GM19452 (cell line): ENCODE results near the gene LILRB1.
"Not testable (repeated sequence)": the region's sequence is repeated elsewhere in the genome, so short reads cannot be mapped to it uniquely, and the experiment has no call there.

Experiments
- ATAC-seq: cut with Tn5 transposase; IDR thresholded peaks from one replicate; pipeline ENCODE4 v1.9.1; 2021; ENCODE audit not compliant: unreplicated experiment

LILRB1 gene

GRCh38 chr19:54630262-54630661, at the start of gene LILRB1:
LILRB1 (plus strand) TSS chr19:54630484; CDS start chr19:54631074, 590 bp downstream.
- not testable (repeated sequence) for ATAC-seq

DNA sequence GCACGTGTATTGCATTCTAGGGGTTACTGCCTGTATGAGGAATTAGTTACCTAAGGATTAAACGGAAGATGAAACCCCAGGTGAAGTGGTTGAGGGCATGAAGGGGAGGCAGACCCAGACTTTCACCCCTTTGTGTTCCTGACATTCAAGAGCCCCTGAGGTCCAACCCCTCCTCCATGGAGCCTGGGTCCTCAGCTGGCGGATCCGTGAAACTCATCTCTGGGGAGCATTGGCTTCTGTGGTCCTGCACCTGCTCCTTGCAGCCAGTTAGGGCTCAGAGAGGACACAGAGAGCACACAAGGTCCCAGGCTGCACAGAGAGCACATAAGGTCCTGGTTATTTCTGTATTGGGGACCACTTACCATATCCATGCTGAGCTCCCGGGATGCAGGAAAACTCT, 43.9 kb upstream of the LILRB1 start:
- no peak for ATAC-seq

DNA sequence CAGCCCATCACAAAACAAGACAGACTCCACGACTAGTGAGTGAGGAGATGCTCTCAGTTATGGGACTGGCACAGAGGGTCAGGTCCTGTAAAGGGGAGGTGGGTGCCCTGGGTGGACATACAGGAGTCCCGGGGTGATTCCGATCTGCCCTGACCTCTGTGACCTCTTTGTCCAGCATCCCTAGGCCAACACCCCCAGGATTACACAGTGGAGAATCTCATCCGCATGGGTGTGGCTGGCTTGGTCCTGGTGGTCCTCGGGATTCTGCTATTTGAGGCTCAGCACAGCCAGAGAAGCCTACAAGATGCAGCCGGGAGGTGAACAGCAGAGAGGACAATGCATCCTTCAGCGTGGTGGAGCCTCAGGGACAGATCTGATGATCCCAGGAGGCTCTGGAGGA, 43.3 kb upstream of the LILRB1 start:
- ATAC-seq: no peak

DNA sequence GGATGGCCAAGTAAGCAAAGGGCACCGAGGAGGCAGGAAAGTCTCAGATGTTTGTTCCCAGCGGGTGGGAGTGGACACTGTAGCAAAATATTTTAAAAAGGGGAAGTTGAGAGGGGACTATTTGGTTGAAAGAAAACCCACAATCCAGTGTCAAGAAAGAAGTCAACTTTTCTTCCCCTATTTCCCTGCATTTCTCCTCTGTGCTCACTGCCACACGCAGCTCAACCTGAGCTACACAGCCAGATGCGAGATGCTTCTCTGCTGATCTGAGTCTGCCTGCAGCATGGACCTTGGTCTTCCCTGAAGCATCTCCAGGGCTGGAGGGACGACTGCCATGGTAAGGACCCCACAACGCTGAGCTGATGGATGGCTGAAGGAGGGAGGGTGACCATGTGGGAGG, 36.8 kb upstream of the LILRB1 start, which contains the start of gene LILRA1:
TSS of gene LILRA1 (plus strand) at position 188 of the 400 bp plus-strand sequence. CDS start 613 bp downstream, outside the sequence.
- ATAC-seq: not testable (repeated sequence)

- ATAC-seq: not testable (repeated sequence)
Measured at GRCh38 chr19:54593931-54594626, 36.2 kb upstream of the LILRB1 start.

DNA sequence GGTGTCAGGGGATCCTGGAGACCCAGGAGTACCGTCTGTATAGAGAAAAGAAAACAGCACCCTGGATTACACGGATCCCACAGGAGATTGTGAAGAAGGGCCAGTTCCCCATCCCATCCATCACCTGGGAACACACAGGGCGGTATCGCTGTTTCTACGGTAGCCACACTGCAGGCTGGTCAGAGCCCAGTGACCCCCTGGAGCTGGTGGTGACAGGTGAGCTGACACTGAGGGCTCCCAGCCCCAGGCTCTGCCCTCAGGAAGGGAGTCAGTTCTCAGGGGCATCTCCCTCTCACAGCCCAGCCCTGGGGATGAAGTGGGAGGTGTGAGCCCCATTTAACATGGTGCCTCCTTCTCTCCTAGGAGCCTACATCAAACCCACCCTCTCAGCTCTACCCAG, 35.5 kb upstream of the LILRB1 start:
- no peak for ATAC-seq

DNA sequence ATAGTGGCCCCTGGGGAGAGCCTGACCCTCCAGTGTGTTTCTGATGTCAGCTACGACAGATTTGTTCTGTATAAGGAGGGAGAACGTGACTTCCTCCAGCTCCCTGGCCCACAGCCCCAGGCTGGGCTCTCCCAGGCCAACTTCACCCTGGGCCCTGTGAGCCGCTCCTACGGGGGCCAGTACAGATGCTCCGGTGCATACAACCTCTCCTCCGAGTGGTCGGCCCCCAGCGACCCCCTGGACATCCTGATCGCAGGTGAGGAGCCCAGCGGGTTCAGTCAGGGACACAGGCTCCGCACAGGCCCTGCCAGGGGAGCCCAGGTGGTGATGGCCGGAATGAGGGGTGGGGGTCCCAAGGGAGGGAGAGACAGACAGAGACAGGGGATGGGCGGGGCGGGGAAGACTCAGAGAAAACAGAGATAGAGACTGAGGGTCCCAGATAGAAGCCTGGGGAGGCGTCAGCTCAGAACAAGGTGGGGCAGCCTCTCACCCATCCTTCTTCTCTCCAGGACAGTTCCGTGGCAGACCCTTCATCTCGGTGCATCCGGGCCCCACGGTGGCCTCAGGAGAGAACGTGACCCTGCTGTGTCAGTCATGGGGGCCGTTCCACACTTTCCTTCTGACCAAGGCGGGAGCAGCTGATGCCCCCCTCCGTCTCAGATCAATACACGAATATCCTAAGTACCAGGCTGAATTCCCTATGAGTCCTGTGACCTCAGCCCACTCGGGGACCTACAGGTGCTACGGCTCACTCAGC, 34.4 kb upstream of the LILRB1 start:
- not testable (repeated sequence) for ATAC-seq

- no peak for ATAC-seq
Measured at GRCh38 chr19:54600212-54600611, 30.1 kb upstream of the LILRB1 start.

DNA sequence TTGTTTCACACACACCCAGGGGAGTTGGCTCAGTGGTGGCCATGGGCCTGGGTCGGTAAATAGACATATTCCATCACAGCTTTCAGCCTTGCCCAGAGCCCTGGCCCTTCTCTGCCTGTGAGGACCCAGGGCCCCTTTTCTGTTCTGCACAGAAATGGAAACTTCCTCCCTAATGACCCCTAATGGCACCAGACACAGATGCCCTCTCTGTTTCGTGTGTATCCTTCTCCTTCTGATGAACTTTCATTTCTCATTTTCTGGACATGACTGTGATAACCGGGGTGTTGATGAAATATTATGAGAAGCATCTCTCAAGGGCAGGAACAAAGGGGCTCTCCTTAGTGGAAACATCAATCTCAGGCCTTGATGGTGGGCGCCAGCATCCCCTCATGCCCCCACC, 24.1 kb upstream of the LILRB1 start:
- ATAC-seq: no peak

- ATAC-seq: peak; percentile 61
Measured at GRCh38 chr19:54606891-54607784, 23.1 kb upstream of the LILRB1 start.

DNA sequence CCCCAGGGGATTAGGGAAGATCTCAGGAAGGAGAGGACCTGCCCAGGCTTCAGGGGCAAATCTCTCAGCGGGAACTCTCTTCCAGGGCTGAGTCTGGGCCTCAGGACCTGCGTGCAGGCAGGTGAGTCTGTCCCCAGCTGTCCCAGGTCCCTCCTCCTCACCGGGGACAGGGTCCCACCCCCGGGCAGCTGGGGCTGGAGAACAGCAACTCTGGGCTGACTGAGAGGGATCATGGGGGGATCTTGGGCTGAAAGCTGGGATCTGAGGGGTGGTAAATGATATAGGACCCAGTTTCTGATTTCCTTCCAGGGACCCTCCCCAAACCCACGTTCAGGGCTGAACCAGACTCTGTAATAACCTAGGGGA, 22.5 kb upstream of the LILRB1 start:
- no peak for ATAC-seq

DNA sequence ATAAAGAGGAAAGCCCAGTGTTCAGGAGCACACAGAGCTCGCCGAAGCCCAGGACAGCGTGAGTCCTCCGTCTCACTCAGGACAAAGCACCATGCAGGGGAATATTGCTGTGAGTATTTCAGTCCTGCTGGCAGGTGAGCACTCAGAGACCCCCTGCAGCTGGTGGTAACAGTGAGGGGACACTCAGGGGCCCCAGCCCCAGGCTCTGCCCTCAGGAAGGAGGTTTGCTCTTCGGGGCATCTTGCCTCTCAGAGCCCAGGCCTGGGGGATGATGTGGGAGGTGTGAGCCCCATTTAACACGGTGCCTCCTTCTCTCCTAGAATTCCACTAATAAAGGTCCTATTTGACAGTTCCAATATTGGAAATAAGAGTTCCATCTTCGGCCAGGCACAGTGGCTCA, 22.1 kb upstream of the LILRB1 start:
- ATAC-seq: no peak

- no peak for ATAC-seq
Measured at GRCh38 chr19:54608792-54609191, 21.5 kb upstream of the LILRB1 start.

DNA sequence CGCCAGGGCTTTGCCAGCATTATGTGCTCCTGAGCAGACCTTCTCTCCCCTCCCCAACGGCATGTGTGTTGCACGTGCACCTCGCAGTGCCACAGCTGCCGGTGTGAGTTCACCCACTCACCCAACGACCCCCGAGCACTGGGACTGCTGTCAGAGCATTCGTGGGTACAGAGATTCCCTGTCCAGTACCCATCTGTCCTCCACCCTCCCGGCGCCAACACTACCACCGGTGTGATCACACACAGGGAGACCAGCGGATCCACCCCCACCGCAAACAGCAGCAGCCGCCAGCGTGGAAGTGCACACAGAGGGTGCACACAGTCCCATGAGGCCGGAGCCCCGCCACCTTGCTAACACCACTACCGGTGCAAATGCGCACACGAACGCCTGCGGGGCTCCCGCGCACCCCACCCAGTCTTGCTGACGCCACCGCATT, 20.9 kb upstream of the LILRB1 start:
- no peak for ATAC-seq

DNA sequence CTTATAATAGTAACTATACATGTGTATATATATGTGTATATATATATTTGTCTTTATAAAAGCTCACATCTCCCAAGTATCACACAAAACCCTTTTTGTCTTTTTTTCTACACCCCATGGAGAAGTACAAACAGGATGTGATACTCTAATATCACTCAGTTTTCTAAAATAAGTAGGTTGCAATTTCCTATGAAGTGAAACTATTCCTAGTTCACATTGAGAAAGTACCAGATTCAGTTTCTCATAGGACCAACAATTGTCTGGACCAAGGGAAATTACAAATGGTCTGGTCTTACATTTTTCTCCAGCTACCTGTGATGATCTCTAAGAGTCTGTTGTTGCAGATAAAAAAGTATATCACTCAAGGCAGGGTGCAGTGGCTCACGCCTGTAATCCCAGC, 17.9 kb upstream of the LILRB1 start:
- ATAC-seq: no peak

- no peak for ATAC-seq
Measured at GRCh38 chr19:54614726-54615125, 15.6 kb upstream of the LILRB1 start.

DNA sequence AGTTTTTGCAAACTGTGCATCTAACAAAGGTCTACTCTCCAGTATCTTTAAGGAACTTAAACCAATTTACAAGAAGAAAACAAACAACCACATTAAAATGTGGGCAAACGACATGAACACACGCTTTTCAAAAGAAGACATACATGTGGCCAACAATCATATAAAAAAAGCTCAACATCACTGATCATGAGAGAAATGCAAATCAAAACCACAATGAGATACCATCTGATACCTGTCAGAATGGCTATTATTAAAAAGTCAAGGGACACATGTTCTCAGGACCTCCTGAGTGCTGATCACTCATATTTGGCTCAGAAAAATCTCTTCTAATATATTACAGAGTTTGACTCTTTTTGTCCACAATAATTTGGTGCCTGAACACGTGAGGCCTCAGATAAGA, 14.2 kb upstream of the LILRB1 start:
- no peak for ATAC-seq

DNA sequence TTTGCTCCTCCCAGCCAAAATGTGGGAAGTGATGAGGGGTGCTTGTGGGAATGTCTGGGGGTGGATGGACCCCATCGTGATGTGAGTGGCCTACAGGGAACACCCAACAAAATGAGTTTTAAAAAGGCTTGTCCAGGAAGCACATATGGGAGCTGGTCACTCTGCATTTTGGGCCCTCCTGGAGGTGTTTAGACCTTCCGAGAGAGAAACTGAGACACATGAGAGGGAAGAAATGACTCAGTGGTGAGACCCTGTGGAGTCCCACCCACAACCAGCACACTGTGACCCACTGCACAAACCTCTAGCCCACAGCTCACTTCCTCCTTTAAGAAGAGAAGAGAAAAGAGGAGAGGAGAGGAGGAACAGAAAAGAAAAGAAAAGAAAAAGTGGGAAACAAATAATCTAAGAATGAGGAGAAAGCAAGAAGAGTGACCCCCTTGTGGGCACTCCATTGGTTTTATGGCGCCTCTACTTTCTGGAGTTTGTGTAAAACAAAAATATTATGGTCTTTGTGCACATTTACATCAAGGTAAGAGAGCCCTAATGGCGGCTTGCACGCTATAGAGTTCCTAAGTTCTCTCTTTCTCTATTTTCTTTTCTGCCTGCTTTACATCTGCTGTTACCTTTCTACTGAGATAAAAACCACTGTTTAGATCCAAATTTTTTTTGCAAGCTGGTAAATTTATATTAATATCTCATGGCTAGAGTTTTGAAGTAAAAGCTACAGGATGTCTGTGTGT, 13.3 kb upstream of the LILRB1 start:
- peak; percentile 80 for ATAC-seq

DNA sequence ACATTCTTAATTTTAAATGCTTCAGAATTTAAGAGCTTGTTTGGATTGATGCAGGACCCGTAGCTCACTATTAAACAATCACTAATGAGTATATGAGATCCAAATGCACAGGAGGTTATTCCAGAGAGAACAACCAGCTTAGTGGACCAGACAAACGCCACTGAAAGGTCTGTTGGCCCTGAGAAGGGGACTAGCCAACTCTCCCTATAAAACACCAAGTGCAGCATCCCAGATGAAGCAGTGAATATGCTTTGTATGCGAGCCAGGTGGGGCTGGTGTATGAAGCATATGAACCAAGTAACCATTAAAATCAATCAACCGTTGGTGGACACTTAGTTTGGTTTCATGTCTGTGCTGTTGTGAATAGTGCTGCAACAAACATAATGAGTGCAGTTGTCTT, 9.8 kb upstream of the LILRB1 start:
- ATAC-seq: no peak

DNA sequence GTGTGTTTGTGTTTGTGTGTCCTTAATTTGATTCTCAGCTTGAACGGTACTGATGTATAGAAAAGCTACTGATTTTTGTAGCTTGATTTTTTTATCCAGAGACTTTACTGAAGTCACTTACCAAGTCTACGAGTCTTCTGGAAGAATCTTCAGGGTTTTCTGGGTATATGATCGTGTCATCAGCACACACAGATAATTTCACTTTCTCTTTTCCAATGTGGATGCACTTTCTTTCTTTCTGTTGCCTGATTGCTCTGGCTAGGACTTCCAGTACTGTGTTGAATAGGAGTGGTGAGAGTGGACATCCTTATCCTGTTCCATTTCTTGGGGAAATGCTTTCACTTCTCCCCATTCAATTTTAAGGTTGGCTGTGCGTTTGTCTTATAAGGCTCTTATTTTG, 7.9 kb upstream of the LILRB1 start:
- no peak for ATAC-seq

DNA sequence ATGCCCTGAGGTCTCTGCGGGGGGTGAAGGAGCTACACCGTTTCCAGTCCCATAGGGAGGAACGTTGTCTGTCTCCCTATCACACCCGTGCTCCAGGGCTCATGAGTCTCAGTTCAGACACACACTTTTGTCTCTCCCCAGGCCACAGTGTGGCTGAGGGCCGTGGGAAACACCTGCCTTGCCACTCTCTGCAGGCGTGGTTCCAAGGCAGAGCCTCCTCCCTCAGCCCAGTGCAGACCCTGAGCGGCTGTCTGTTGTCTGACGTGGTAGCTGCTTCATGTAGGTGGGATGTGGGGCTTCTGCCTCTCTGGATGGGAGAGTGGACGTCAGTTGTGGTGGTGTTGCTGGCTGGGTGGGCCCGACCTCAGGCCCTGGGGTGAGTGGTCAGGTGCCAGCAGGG, 6.0 kb upstream of the LILRB1 start:
- ATAC-seq: not testable (repeated sequence)
